ENCODE results near the gene DDX43.

DDX43 gene

DNA sequence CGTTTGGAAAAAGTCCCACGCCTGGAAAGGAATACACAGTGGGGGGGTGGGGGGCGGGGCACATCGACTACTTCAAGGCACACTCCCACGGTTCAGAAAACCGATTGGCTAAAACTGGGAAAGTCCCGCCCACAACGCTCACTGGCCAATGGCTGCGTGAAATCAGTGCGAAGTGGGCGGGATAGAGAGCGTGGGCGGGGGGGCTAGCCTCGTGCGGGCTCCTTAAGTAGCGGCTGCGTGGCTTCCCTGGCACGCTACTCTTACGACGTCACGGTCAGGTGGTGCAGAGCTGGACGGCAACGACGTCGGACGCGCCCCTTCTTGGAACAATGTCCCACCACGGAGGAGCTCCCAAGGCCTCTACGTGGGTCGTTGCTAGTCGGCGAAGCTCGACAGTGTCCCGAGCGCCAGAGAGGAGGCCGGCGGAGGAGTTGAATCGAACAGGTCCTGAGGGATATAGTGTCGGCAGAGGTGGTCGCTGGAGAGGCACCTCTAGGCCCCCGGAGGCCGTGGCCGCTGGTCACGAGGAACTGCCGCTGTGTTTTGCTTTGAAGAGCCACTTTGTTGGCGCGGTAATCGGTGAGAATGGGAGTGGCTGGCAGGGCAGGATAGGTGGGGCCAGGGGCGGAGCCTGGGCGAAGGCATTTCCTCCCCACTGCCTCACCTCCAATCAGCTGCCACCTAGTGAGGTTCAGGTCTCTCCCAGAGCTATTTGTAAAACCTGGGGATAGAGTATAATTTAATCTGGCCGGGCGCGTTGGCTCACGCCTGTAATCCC, at the start of gene DDX43:
TSS of gene DDX43 (plus strand) at position 252 of the 778 bp plus-strand sequence. CDS start at position 330, 78 bp downstream.
- no peak within 1 kb of the TSS for H3K4me3 Mint-ChIP-seq
- DNase-seq, result no peak

DNA sequence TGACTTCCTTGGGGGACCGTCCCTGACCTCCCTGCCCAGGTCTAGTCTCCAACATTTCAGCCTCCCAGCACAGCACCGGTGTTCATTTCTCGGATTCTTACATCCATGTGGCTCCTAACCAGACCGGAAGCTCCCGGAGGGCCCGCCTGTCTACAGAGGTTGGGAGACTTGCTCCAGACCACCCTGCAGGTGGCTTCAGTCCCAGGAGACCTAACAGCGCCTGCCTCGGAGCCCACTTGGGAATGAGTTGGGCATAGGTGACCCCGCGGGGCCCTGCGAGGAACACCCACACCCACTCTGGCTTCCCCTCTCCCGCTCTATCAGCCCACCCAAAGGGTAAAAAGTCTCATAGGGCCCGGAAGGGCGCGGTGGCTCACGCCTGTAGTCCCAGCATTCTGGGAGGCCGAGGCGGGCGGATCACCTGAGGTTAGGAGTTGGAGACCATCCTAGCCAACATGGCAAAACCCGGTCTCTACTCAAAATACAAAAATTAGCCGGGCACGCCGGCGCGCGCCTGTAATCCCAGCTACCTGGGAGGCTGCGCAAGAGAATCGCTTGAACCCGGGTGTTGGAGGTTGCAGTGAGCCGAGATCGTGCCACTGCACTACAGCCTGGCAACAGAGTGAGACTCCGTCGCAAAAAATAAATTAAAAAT, 46.0 kb upstream of the DDX43 start:
- Mint-ChIP-seq H3K27ac (no peak overlapping the region), H3K9me3 (no peaks in the 10 kb centered on the region), H3K36me3 (ENCODE audit: low read depth) (no peaks in the 10 kb centered on the region), H3K27me3 (peaks cover 34% of the 10 kb centered on the region), H3K4me1 (ENCODE audit: low read depth) (no peaks in the 10 kb centered on the region), H3K4me3 (no peak overlapping the region)
- DNase-seq, result no peak

More for the DNA sequence above, at the start of gene DDX43:
- H3K9me3 Mint-ChIP-seq, result no peaks in the 10 kb centered on the region
- H3K27me3 Mint-ChIP-seq, result no peaks in the 10 kb centered on the region
- no peaks in the 10 kb centered on the region for H3K36me3 Mint-ChIP-seq (ENCODE audit: low read depth)
- no peak within 1 kb of the TSS for H3K27ac Mint-ChIP-seq
- H3K4me1 Mint-ChIP-seq (ENCODE audit: low read depth), result peaks cover 10% of the 10 kb centered on the region

DNA sequence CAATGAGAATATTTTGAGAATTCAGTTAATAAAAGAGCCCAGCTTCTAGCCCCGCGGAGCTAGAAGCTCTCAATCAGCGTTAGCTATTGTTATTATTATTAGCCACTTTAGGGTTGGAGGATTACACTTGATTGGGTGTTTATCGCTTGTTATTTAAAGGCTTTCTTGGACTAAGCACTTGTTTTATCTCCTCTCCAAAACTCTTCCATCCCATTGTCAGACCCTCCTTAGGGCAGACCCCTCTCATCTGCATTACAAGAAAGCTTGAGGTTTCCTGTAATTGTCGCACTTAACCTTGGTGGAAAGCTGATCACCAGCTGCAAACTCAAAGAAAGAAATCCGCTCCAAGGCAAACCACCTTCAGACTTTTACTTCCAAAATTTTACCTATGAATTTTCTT, 45.3 kb upstream of the DDX43 start:
- H3K4me3 Mint-ChIP-seq, result no peak overlapping the region
- H3K27me3 Mint-ChIP-seq, result peaks cover 34% of the 10 kb centered on the region
- no peaks in the 10 kb centered on the region for H3K36me3 Mint-ChIP-seq (ENCODE audit: low read depth)
- DNase-seq, result no peak
- H3K27ac Mint-ChIP-seq, result no peak overlapping the region
- H3K4me1 Mint-ChIP-seq (ENCODE audit: low read depth), result no peaks in the 10 kb centered on the region
- no peaks in the 10 kb centered on the region for H3K9me3 Mint-ChIP-seq

DNA sequence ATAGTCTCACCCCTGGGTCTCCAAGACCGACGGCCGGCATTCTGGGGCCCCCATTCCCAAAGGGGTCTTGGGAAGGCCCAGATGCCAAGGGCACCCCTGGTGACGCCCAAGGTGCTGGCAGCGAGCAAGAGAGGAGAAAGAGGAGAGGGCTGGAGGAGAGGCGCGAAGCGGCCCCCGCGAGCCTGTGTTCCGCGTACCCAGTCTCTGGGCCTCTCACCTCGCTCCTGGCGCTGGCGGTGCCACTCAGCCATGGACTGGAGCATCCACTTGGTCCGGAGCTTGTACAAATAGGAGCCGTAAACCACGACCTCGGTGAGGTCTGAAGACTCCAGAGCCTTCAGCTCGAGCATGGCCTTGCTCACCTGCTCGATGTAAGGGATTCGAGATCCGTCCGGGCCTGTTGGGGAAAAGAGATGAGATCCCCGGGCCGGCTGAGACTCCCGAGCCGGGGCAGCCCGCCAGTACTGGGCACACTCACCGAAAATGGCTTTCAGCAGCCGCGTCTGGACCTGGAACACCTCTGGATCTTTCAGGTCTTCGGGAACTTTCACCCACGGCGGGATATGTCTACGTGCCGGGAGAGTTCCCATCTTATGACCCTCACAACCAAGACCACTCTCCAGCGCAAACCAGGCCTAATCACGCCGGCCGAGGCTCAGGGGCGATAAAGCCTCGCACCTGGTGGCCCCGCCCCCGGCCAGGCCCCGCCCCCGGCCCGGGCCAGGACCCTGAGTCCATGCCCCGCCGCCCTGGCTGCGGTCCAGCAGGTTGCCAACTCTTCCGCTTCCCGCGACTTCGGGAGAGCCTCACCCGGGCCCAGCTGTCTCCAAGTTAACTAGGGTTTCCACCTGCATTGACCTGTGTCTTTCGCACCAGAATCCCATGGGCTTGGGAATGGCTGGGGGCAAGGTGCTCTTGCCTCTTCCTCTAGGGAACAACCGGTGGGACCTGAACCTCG, 40.7 kb upstream of the DDX43 start, which contains the start of gene DPPA5:
TSS of gene DPPA5 (minus strand) at position 641 of the 958 bp plus-strand sequence. CDS start at position 590, 51 bp downstream.
- Mint-ChIP-seq H3K27ac (no peak within 1 kb of the TSS), H3K36me3 (ENCODE audit: low read depth) (no peaks in the 10 kb centered on the region), H3K27me3 (peaks cover 16% of the 10 kb centered on the region), H3K9me3 (no peaks in the 10 kb centered on the region), H3K4me1 (ENCODE audit: low read depth) (no peaks in the 10 kb centered on the region), H3K4me3 (no peak within 1 kb of the TSS)
- DNase-seq, result no peak

DNA sequence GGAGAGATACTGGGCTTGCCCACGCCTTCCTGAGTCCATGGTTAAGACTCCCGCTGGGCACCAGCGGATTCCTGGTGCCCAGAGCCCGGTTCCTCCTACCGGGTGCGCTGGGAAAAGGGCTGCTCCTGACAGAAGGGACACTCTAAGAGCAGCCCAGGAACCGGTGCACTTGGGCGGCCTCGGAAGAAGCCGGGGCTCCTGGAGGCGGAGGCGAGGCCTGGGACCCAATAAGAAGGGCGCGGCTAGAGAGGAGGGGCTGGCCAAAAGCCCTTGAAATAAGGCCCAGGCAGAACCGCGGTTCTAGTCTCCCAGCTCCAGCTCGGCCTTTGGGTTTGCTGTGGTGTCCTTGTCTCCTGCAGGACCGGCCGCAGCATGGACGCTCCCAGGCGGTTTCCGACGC, 32.3 kb upstream of the DDX43 start, which contains the start of gene KHDC3L:
TSS of gene KHDC3L (plus strand) at position 301 of the 400 bp plus-strand sequence. CDS start at position 373, 72 bp downstream.
- Mint-ChIP-seq H3K4me1 (ENCODE audit: low read depth) (no peaks in the 10 kb centered on the region), H3K27ac (no peak within 1 kb of the TSS), H3K36me3 (ENCODE audit: low read depth) (no peaks in the 10 kb centered on the region), H3K27me3 (no peaks in the 10 kb centered on the region), H3K4me3 (no peak within 1 kb of the TSS), H3K9me3 (no peaks in the 10 kb centered on the region)
- DNase-seq, result no peak

DNA sequence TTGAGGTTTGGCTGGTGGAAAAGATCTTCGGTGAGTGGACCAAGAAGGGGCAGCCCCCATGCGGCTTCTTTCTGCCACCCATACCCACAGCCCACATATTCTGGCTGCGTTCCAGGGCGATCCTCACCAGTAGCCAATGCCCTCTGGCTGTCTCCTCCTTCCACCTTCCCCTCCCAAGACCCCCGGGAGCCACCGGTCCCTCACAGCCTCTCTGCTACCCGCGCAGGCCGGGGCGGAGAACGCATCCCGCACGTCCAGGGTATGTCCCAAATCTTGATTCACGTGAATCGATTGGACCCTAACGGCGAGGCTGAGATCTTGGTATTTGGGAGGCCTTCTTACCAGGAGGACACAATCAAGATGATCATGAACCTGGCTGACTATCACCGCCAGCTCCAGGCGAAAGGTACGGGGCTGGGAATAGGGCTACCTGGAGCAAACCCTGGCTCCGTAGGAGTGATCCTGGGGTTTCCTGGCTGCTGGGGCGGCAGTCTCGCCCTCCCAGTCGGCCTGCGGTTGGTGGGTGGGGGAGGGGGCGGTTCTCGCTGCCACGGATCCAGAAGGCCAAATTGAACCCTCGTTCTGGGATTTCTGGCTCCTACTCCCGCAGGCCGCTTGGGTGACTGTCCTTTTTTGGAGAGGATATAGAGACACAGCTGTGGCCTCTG, 31.6 kb upstream of the DDX43 start:
- no peaks in the 10 kb centered on the region for H3K36me3 Mint-ChIP-seq (ENCODE audit: low read depth)
- H3K4me3 Mint-ChIP-seq, result no peak overlapping the region
- no peaks in the 10 kb centered on the region for H3K9me3 Mint-ChIP-seq
- no peaks in the 10 kb centered on the region for H3K27me3 Mint-ChIP-seq
- no peak for DNase-seq
- no peak overlapping the region for H3K27ac Mint-ChIP-seq
- H3K4me1 Mint-ChIP-seq (ENCODE audit: low read depth), result no peaks in the 10 kb centered on the region

DNA sequence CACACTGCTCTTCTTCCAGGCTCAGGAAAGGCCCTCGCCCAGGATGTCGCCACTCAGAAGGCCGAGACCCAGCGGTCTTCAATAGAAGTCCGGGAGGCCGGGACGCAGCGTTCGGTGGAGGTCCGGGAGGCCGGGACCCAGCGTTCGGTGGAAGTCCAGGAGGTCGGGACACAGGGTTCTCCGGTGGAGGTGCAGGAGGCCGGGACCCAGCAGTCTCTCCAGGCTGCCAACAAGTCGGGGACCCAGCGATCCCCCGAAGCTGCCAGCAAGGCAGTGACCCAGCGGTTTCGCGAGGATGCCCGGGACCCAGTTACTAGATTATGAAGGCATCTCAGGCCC, 31.1 kb upstream of the DDX43 start:
- Mint-ChIP-seq H3K36me3 (ENCODE audit: low read depth) (no peaks in the 10 kb centered on the region), H3K4me1 (ENCODE audit: low read depth) (no peaks in the 10 kb centered on the region), H3K27ac (no peak overlapping the region), H3K27me3 (no peaks in the 10 kb centered on the region), H3K4me3 (no peak overlapping the region), H3K9me3 (no peaks in the 10 kb centered on the region)
- DNase-seq, result no peak

DNA sequence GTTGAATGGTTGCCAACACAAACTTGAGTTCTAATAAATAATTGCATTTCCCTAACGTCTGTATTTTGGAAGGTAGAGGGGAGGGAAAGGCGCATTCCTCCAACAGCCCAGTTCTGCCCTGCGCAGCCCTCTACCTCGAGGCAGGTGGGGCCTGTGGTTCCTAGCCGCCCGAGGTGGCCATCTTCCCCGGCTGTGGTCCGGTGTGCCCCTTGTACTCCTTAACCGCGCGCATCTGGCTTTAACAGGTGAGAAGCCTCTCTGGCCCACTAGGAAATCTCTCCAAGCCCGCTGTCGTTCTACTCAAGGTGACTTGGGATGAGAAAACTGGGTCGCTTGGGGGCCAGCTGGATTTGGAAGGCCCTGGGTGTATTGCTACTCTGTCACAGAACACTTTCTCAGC, 30.5 kb upstream of the DDX43 start:
- Mint-ChIP-seq H3K4me1 (ENCODE audit: low read depth) (no peaks in the 10 kb centered on the region), H3K27ac (no peak overlapping the region), H3K36me3 (ENCODE audit: low read depth) (no peaks in the 10 kb centered on the region), H3K4me3 (no peak overlapping the region), H3K9me3 (no peaks in the 10 kb centered on the region), H3K27me3 (no peaks in the 10 kb centered on the region)
- DNase-seq, result no peak

DNA sequence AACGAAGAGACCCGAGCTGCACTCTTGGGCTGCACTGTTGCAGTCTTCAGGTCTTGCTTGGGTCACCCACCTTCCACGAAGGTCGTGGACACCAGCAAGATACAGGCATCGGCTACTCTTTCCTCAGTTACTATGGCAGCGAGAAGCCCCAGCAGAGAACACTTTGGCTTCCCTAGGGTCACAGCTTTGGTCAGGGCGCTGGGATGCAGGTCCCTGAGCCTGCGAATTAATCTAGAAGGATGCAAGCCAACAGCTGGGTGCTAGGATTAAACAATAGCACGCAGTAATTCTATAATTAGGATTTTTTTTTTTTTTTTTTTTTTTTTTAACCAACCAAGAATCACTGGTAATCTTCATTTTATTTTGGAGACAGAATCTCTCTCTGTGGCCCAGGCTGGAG, 30.1 kb upstream of the DDX43 start:
- H3K27me3 Mint-ChIP-seq, result no peaks in the 10 kb centered on the region
- no peaks in the 10 kb centered on the region for H3K36me3 Mint-ChIP-seq (ENCODE audit: low read depth)
- H3K27ac Mint-ChIP-seq, result no peak overlapping the region
- no peak for DNase-seq
- no peaks in the 10 kb centered on the region for H3K4me1 Mint-ChIP-seq (ENCODE audit: low read depth)
- no peak overlapping the region for H3K4me3 Mint-ChIP-seq
- H3K9me3 Mint-ChIP-seq, result no peaks in the 10 kb centered on the region

DNA sequence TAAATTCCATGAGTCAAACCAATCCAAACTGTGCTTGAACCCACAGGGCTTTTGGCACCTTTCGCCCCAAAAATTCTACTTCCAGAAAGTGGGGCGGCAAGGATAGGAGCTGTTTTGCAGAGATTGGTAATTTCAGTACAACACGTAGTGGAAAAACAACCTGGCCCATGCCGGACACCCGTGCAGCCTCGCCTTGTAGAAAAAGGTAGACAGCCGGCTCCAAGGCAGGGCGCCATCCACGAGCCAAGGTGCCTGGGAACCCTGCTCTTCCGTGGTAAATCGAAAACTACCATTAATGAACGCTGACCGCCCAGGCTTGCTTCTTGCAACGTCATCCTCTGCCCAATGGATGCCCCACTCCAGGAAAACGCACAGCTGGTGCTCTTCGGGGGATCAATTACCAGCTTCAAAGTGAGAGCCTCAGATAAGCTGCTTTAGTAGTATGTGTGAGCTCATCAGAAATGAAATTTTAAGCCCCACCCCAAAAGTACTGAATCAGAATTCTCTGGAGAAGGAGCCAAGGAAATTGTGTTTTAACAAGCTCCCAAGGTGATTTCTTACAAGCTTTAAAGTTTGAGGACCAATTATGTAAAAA, 26.8 kb upstream of the DDX43 start:
- Mint-ChIP-seq H3K9me3 (peaks cover 4% of the 10 kb centered on the region), H3K36me3 (ENCODE audit: low read depth) (no peaks in the 10 kb centered on the region), H3K27me3 (no peaks in the 10 kb centered on the region), H3K4me1 (ENCODE audit: low read depth) (no peaks in the 10 kb centered on the region), H3K27ac (no peak overlapping the region), H3K4me3 (no peak overlapping the region)
- no peak for DNase-seq

DNA sequence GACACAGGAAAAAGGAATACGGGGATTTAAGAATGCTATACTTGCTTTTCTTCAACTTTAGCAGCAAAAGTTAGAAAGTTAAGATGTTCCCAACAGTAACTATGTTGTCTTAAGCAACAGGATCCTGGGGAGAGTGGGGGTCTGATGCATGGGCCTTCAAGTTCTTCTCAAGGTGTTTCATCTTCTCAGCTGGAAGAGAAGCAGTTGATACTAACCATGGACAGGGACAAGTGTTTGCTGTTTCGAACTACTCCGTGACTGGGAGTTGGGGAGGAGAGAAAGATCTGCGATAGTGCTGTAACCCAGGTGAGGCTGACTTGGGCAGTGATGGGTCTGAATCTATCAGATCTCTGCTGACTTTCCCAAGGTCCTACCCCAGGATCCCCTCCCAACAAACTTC, 26.0 kb upstream of the DDX43 start:
- H3K27ac Mint-ChIP-seq, result no peak overlapping the region
- no peaks in the 10 kb centered on the region for H3K4me1 Mint-ChIP-seq (ENCODE audit: low read depth)
- H3K4me3 Mint-ChIP-seq, result no peak overlapping the region
- no peaks in the 10 kb centered on the region for H3K27me3 Mint-ChIP-seq
- H3K36me3 Mint-ChIP-seq (ENCODE audit: low read depth), result no peaks in the 10 kb centered on the region
- DNase-seq, result no peak
- H3K9me3 Mint-ChIP-seq, result peaks cover 6% of the 10 kb centered on the region

DNA sequence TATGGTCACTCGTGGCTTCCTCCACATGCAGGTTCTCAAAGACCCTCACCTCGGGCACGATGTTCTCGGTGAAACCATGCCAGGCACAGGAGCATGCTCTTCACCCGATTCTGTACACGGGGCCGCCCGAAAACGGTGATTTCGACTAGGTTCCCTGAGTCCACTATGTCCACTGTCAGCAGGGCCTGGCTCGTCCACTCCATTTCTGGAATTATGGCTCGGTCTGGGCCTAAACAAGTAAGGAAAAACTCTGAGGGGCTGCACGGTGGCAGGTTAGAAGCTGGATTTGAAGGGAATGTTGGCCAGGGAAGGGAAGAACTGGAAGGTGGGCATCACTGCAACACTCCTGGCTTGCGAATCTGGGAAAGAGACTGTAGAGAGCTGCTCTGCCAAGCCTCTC, 25.5 kb upstream of the DDX43 start:
- no peaks in the 10 kb centered on the region for H3K36me3 Mint-ChIP-seq (ENCODE audit: low read depth)
- DNase-seq, result no peak
- H3K4me3 Mint-ChIP-seq, result no peak overlapping the region
- H3K27ac Mint-ChIP-seq, result no peak overlapping the region
- no peaks in the 10 kb centered on the region for H3K4me1 Mint-ChIP-seq (ENCODE audit: low read depth)
- no peaks in the 10 kb centered on the region for H3K27me3 Mint-ChIP-seq
- peaks cover 6% of the 10 kb centered on the region for H3K9me3 Mint-ChIP-seq

DNA sequence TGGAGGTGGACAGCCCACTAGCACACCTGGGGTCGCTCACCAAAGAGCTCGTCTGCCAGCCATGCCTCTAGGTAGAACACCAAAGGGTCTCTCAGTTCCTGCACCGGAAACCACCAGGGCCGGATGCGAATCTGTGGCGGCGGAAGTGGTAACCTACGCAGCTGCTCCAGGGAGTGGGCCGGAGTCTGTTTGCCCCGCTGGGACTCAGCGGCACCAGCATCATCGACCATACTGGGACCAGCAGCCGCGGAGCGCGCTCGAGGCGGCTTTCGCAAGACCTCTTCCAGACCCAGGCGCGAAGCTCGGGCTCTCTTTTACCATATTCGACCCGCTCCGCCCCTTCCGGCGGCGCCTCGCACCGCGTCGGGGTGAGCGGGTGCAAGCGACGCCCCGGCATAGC, 25.1 kb upstream of the DDX43 start, which contains the start of gene OOEP:
TSS of gene OOEP (minus strand) at position 335 of the 400 bp plus-strand sequence. CDS start at position 230, 105 bp downstream.
- Mint-ChIP-seq H3K27me3 (no peaks in the 10 kb centered on the region), H3K36me3 (ENCODE audit: low read depth) (no peaks in the 10 kb centered on the region), H3K9me3 (peaks cover 6% of the 10 kb centered on the region), H3K27ac (no peak within 1 kb of the TSS), H3K4me1 (ENCODE audit: low read depth) (no peaks in the 10 kb centered on the region), H3K4me3 (no peak within 1 kb of the TSS)
- DNase-seq, result no peak

DNA sequence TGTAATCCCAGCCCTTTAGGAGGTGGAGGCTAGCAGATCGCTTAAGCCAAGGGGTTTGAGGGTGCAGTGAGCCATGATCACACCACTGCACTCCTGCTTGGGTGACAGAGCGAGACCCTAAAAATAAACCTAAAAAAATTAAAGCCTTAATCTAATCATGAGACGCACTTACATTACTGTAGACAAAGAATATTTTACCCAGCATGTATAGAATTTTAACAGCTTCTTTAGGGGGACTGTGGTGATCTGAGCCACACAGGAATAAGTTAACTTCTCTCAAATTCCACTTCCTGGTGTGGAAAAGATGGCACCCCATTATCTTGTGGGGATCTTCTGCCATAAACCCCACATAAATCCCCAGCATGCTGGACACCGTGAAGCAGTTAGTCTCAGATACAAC, 22.6 kb upstream of the DDX43 start:
- H3K9me3 Mint-ChIP-seq, result peaks cover 6% of the 10 kb centered on the region
- H3K27me3 Mint-ChIP-seq, result no peaks in the 10 kb centered on the region
- no peak overlapping the region for H3K27ac Mint-ChIP-seq
- no peaks in the 10 kb centered on the region for H3K36me3 Mint-ChIP-seq (ENCODE audit: low read depth)
- no peaks in the 10 kb centered on the region for H3K4me1 Mint-ChIP-seq (ENCODE audit: low read depth)
- no peak for DNase-seq
- H3K4me3 Mint-ChIP-seq, result no peak overlapping the region
